ENCODE results near the gene DNAJC25.
"Not testable (repeated sequence)": the region's sequence is repeated elsewhere in the genome, so short reads cannot be mapped to it uniquely, and the experiment has no call there.

Gene DNAJC25

GRCh38 chr9:111663301-111663823, 32.2 kb downstream of the DNAJC25 start:
- TF ChIP-seq CTCF (IDR thresholded peaks at IDR 0.05; ENCODE audit: low read depth, low read length): no peak
- DNase-seq (ENCODE audit: extremely low read depth, low read depth): no peak

- no peak for TF ChIP-seq CTCF (IDR thresholded peaks at IDR 0.05; ENCODE audit: low read depth, low read length)
- DNase-seq (ENCODE audit: extremely low read depth, low read depth): no peak
Observed at GRCh38 chr9:111668026-111668573, 37.0 kb downstream of the DNAJC25 start.

- DNase-seq (ENCODE audit: extremely low read depth, low read depth): not testable (repeated sequence)
Observed at GRCh38 chr9:111668601-111669000, 37.5 kb downstream of the DNAJC25 start.

GRCh38 chr9:111674319-111674718, 43.2 kb downstream of the DNAJC25 start:
- DNase-seq (ENCODE audit: extremely low read depth, low read depth): no peak
- no peak for TF ChIP-seq CTCF (IDR thresholded peaks at IDR 0.05; ENCODE audit: low read depth, low read length)

- TF ChIP-seq CTCF (IDR thresholded peaks at IDR 0.05; ENCODE audit: low read depth, low read length): no peak
Observed at GRCh38 chr9:111676116-111676515, 45.0 kb downstream of the DNAJC25 start.

GRCh38 chr9:111678293-111678692, 47.2 kb downstream of the DNAJC25 start:
- no peak for TF ChIP-seq CTCF (IDR thresholded peaks at IDR 0.05; ENCODE audit: low read depth, low read length)
- no peak for DNase-seq (ENCODE audit: extremely low read depth, low read depth)

More at GRCh38 chr9:111676116-111676515, 45.0 kb downstream of the DNAJC25 start:
- DNase-seq (ENCODE audit: extremely low read depth, low read depth): no peak

- DNase-seq (ENCODE audit: extremely low read depth, low read depth): no peak
- TF ChIP-seq CTCF (IDR thresholded peaks at IDR 0.05; ENCODE audit: low read depth, low read length): no peak
Observed at GRCh38 chr9:111679199-111679598, 48.1 kb downstream of the DNAJC25 start.

GRCh38 chr9:111683392-111683791, 52.3 kb downstream of the DNAJC25 start:
- no peak for TF ChIP-seq CTCF (IDR thresholded peaks at IDR 0.05; ENCODE audit: low read depth, low read length)
- DNase-seq (ENCODE audit: extremely low read depth, low read depth): no peak
